Measurements from ENCODE around the gene LACTBL1.

Gene LACTBL1

GRCh38 chr1:22944346-22945055 is 28.2 kb downstream of the LACTBL1 start:
- no peak for DNase-seq (ENCODE audit: low read depth in 2 of 2)

- no peak for DNase-seq (ENCODE audit: low read depth in 2 of 2)
These were observed 31.4 kb downstream of the LACTBL1 start for GRCh38 chr1:22941257-22941656.

GRCh38 chr1:22936681-22937080 is 36.0 kb downstream of the LACTBL1 start:
- DNase-seq (ENCODE audit: low read depth in 2 of 2): no peak

GRCh38 chr1:22935433-22935832 is 37.2 kb downstream of the LACTBL1 start:
- DNase-seq (ENCODE audit: low read depth in 2 of 2): no peak

- DNase-seq (ENCODE audit: low read depth in 2 of 2): no peak
These were observed 39.7 kb downstream of the LACTBL1 start for GRCh38 chr1:22932803-22933470.

- DNase-seq (ENCODE audit: low read depth in 2 of 2): peak in 1 of 2 donors; percentile 23
These were observed 42.3 kb downstream of the LACTBL1 start for GRCh38 chr1:22930240-22930912.

GRCh38 chr1:22925111-22925510 is 47.6 kb downstream of the LACTBL1 start:
- no peak for DNase-seq (ENCODE audit: low read depth in 2 of 2)

GRCh38 chr1:22922640-22923039 is 50.0 kb downstream of the LACTBL1 start:
- no peak for DNase-seq (ENCODE audit: low read depth in 2 of 2)

- no peak for DNase-seq (ENCODE audit: low read depth in 2 of 2)
These were observed 51.1 kb downstream of the LACTBL1 start for GRCh38 chr1:22921452-22922126.

- no peak for DNase-seq (ENCODE audit: low read depth in 2 of 2)
These were observed 51.8 kb downstream of the LACTBL1 start for GRCh38 chr1:22920734-22921451.

- no peak for DNase-seq (ENCODE audit: low read depth in 2 of 2)
These were observed 52.5 kb downstream of the LACTBL1 start for GRCh38 chr1:22920026-22920733.

GRCh38 chr1:22919341-22920025 is 53.2 kb downstream of the LACTBL1 start:
- no peak for DNase-seq (ENCODE audit: low read depth in 2 of 2)

GRCh38 chr1:22918644-22919043 is 54.0 kb downstream of the LACTBL1 start:
- DNase-seq (ENCODE audit: low read depth in 2 of 2): no peak

GRCh38 chr1:22917989-22918388 is 54.7 kb downstream of the LACTBL1 start:
- no peak for DNase-seq (ENCODE audit: low read depth in 2 of 2)

GRCh38 chr1:22916471-22916820 is 56.2 kb downstream of the LACTBL1 start:
- no peak for DNase-seq (ENCODE audit: low read depth in 2 of 2)

- DNase-seq (ENCODE audit: low read depth in 2 of 2): no peak
These were observed 56.7 kb downstream of the LACTBL1 start for GRCh38 chr1:22915816-22916470.

- DNase-seq (ENCODE audit: low read depth in 2 of 2): no peak
These were observed 57.4 kb downstream of the LACTBL1 start for GRCh38 chr1:22915231-22915630.

- no peak for DNase-seq (ENCODE audit: low read depth in 2 of 2)
These were observed 57.9 kb downstream of the LACTBL1 start for GRCh38 chr1:22914633-22915217.

GRCh38 chr1:22914156-22914555 is 58.5 kb downstream of the LACTBL1 start:
- DNase-seq (ENCODE audit: low read depth in 2 of 2): no peak
